ENCODE measurements around the gene ZNF14. TPM values are rescaled to one million over a fixed set of nuclear protein-coding genes. Genes with fewer than 3 reads are reported as not detected.

The ZNF14 gene
- total and polyA plus RNA-seq, 2 of the 4 experiments (the other 2 are of a cell fraction), result 1.2 to 5.4 TPM

- peaks cover 42% of the 10 kb centered on the region for H3K36me3 ChIP-seq (ENCODE audit: control insufficient read depth, insufficient read depth, low read length)
- H4K5ac ChIP-seq (ENCODE audit: low read depth, low read length), result no peak overlapping the region
- in situ Hi-C loops (cut with MboI; ENCODE audit: low sequenced_read_pairs), result no loop called here
- no CpG with 5 or more reads among the region's 10 CpGs for WGBS, 2 experiments (ENCODE audit: extremely low coverage in 2 of 2, insufficient read length in 1 of 2)
- no peak overlapping the region for H3K27ac ChIP-seq (ENCODE audit: insufficient read depth, low read length)
- H3K18ac ChIP-seq (ENCODE audit: low read depth, low read length), result no peak overlapping the region
- no peaks in the 10 kb centered on the region for H3K9me1 ChIP-seq (ENCODE audit: insufficient read depth, low read length)
- peaks cover 88% of the 10 kb centered on the region for H3K9me3 ChIP-seq (ENCODE audit: control insufficient read depth, insufficient read depth, low read length)
- H4K20me1 ChIP-seq (ENCODE audit: insufficient read depth, low read length), result no peaks in the 10 kb centered on the region
- TF ChIP-seq CTCF (conservative IDR thresholded peaks at IDR 0.05; ENCODE audit: low read depth, low read length), result no peak
- TF ChIP-seq SMC3 (IDR thresholded peaks at IDR 0.05; ENCODE audit: low read depth, low read length), result no peak
- TF ChIP-seq FOS (IDR thresholded peaks at IDR 0.05; ENCODE audit: low read depth, low read length), result no peak
- no peak for TF ChIP-seq MXI1 (IDR thresholded peaks at IDR 0.05; ENCODE audit: borderline replicate concordance, low read depth, low read length)
- DNase-seq (no peak), ATAC-seq (ENCODE audit: low read depth) (no peak)
- no peak overlapping the region for H3K23ac ChIP-seq (ENCODE audit: low read depth, low read length)
- H2AK5ac ChIP-seq (ENCODE audit: low read depth, low read length), result no peak overlapping the region
- H3K4me2 ChIP-seq (ENCODE audit: low read depth, low read length), result no peak overlapping the region
- no peak overlapping the region for H3K4me3 ChIP-seq (ENCODE audit: insufficient read depth, low read depth, low read length)
- no peak overlapping the region for H2BK120ac ChIP-seq (ENCODE audit: low read depth, low read length)
- H2BK20ac ChIP-seq (ENCODE audit: low read depth, low read length), result no peak overlapping the region
- ChIA-PET CTCF (no interaction called here), POLR2A (ENCODE audit: unreplicated experiment) (no interaction called here)
- no peak overlapping the region for H2BK5ac ChIP-seq (ENCODE audit: low read depth, low read length, poor library complexity, severe bottlenecking)
- H3K14ac ChIP-seq (replicated peaks; ENCODE audit: low read depth, low read length), result no peak overlapping the region
- no peak overlapping the region for H2AFZ ChIP-seq (replicated peaks; ENCODE audit: low read length, poor library complexity)
- no peak overlapping the region for H3K4ac ChIP-seq (ENCODE audit: low read depth, low read length)
- H3K56ac ChIP-seq (ENCODE audit: extremely low read depth, insufficient read depth, low read length), result no peak overlapping the region
- H2AK9ac ChIP-seq (replicated peaks; ENCODE audit: low read depth, low read length, poor library complexity), result no peak overlapping the region
- dilution Hi-C loops (cut with HindIII; ENCODE audit: low sequenced_read_pairs, unreplicated experiment), result no loop called here
- no peak overlapping the region for H3K9ac ChIP-seq (ENCODE audit: low read depth, low read length)
- no peak overlapping the region for H4K91ac ChIP-seq (ENCODE audit: insufficient read depth, low read depth, low read length)
- no TSS peak for BruUV-seq (replicated peaks)
- H2BK15ac ChIP-seq (ENCODE audit: low read depth, low read length), result no peak overlapping the region
- intact Hi-C loops (cut with micrococcal nuclease), result no loop called here
- H3K27me3 ChIP-seq (ENCODE audit: control insufficient read depth, insufficient read depth, low read length), result no peaks in the 10 kb centered on the region
- H3K79me1 ChIP-seq (ENCODE audit: low read depth in 1 of 2, low read length in 2 of 2), result peaks cover 5 to 6% of the 10 kb centered on the region in 2 experiments; a peak in 3 of 4 replicates
- no peak overlapping the region for H4K8ac ChIP-seq (ENCODE audit: low read depth in 2 of 2, low read length in 2 of 2)
- H3K4me1 ChIP-seq (ENCODE audit: control insufficient read depth, insufficient read depth, low read length), result no peaks in the 10 kb centered on the region
Measured at GRCh38 chr19:19711934-19712828, 20.7 kb downstream of the ZNF14 start.
